Adrenal gland (tissue), 5 donors: ENCODE measurements around the gene UFD1.

Experiments
- CTCF ChIP-seq, 6 experiments: fragments of 450-650 bp in 4 of 6; fragments of 200-600 bp in 2 of 6; sonication (generic) in 1 of 6; IDR thresholded peaks; 1 replicate in 5 of 6; 2 replicates in 1 of 6; pipeline versions ENCODE4 v1.5.1 to v1.8.0; 2016 to 2021; ENCODE audit warnings: antibody characterized with exemption in 6 of 6, mild to moderate bottlenecking in 2 of 6, moderate library complexity in 1 of 6
- POLR2A ChIP-seq, 2 donors: fragments of 450-650 bp; IDR thresholded peaks; one replicate each; pipeline ENCODE4 v1.6.1; 2017; ENCODE audit warnings: antibody characterized with exemption in 2 of 2, mild to moderate bottlenecking in 2 of 2, moderate library complexity in 1 of 2
- donor health status: DM: no; HTN: no; CAD: no.

GRCh38 chr22:19516378-19517170 is 37.6 kb upstream of the UFD1 start:
- no peak for TF ChIP-seq CTCF (IDR thresholded peaks at IDR 0.05)
- no peak for TF ChIP-seq POLR2A (IDR thresholded peaks at IDR 0.05)
